HepG2 (cell line): ENCODE results near the gene TPI1. TPM values are rescaled to one million over a fixed set of nuclear protein-coding genes. Genes with fewer than 3 reads are reported as not detected.

ENCODE experiments used
- BRD4 ChIP-seq: sonication (generic); formaldehyde crosslinking; IDR thresholded peaks from 2 replicates; pipeline ENCODE4 v1.4.0; 2020; ENCODE audit warnings: missing genetic modification reagents
- ETS1 ChIP-seq: sonication (generic); formaldehyde crosslinking; IDR thresholded peaks from 2 replicates; pipeline ENCODE4 v1.4.0; 2020; ENCODE audit warnings: missing genetic modification reagents
- HNRNPL ChIP-seq: fragments of 200-400 bp; formaldehyde crosslinking; IDR thresholded peaks from 2 replicates; pipeline ENCODE4 v1.6.1; 2017; ENCODE audit warnings: mild to moderate bottlenecking, low read depth, low read length
- JUND ChIP-seq: sonication (generic); formaldehyde crosslinking; IDR thresholded peaks from 2 replicates; pipeline ENCODE4 v1.8.0; 2022; ENCODE audit warnings: mild to moderate bottlenecking, missing genetic modification reagents
- MYNN ChIP-seq: sonication (generic); formaldehyde crosslinking; IDR thresholded peaks from 2 replicates; pipeline ENCODE4 v1.4.0; 2020; ENCODE audit warnings: mild to moderate bottlenecking, low read depth, missing genetic modification reagents
- NFRKB ChIP-seq: fragments of 450-650 bp; IDR thresholded peaks from 2 replicates; pipeline ENCODE4 v1.6.1; 2017
- PAWR ChIP-seq: sonication (generic); formaldehyde crosslinking; IDR thresholded peaks from 2 replicates; pipeline ENCODE4 v1.4.0; 2020; ENCODE audit warnings: missing genetic modification reagents, mild to moderate bottlenecking, borderline replicate concordance
- PHB2 ChIP-seq: fragments of 450-650 bp; IDR thresholded peaks from 2 replicates; pipeline ENCODE4 v1.6.1; 2018; ENCODE audit not compliant: partially characterized antibody
- POLR2AphosphoS5 ChIP-seq: IDR thresholded peaks from 2 replicates; pipeline ENCODE4 v1.6.1; 2012; ENCODE audit warnings: low read depth, low read length
- RBFOX2 ChIP-seq: fragments of 200-400 bp; formaldehyde crosslinking; IDR thresholded peaks from 2 replicates; pipeline ENCODE4 v1.6.1; 2017; ENCODE audit warnings: low read depth, mild to moderate bottlenecking, low read length
- SIX4 ChIP-seq: sonication (generic); formaldehyde crosslinking; IDR thresholded peaks from 2 replicates; pipeline ENCODE4 v1.4.0; 2020; ENCODE audit warnings: missing genetic modification reagents
- SNAPC5 ChIP-seq: sonication (generic); formaldehyde crosslinking; IDR thresholded peaks from 2 replicates; pipeline ENCODE4 v1.8.1; 2023; ENCODE audit warnings: mild to moderate bottlenecking, missing genetic modification reagents, borderline replicate concordance
- ZBED4 ChIP-seq: sonication (generic); formaldehyde crosslinking; IDR thresholded peaks from 2 replicates; pipeline ENCODE4 v1.4.0; 2020; ENCODE audit warnings: missing genetic modification reagents, borderline replicate concordance
- ZNF253 ChIP-seq: sonication (generic); formaldehyde crosslinking; IDR thresholded peaks from 2 replicates; pipeline ENCODE4 v1.8.0; 2022; ENCODE audit warnings: mild to moderate bottlenecking, missing genetic modification reagents, borderline replicate concordance
- ZNF326 ChIP-seq: sonication (generic); formaldehyde crosslinking; IDR thresholded peaks from 2 replicates; pipeline ENCODE4 v1.4.0; 2020; ENCODE audit warnings: missing genetic modification reagents, borderline replicate concordance
- ZNF335 ChIP-seq: sonication (generic); formaldehyde crosslinking; IDR thresholded peaks from 2 replicates; pipeline ENCODE4 v1.4.0; 2020; ENCODE audit warnings: missing genetic modification reagents
- ZNF574 ChIP-seq: sonication (generic); formaldehyde crosslinking; IDR thresholded peaks from 2 replicates; pipeline ENCODE4 v1.4.0; 2020; ENCODE audit warnings: missing genetic modification reagents
- ZNF576 ChIP-seq: sonication (generic); formaldehyde crosslinking; IDR thresholded peaks from 2 replicates; pipeline ENCODE4 v1.4.0; 2020; ENCODE audit warnings: mild to moderate bottlenecking, missing genetic modification reagents
- ZNF644 ChIP-seq: IDR thresholded peaks from 2 replicates; pipeline ENCODE4 v1.6.1; 2016; ENCODE audit warnings: low read depth
- ZNF7 ChIP-seq: IDR thresholded peaks from 2 replicates; pipeline ENCODE4 v1.6.1; 2016; ENCODE audit warnings: missing biosample characterization, missing genetic modification reagents
- ZNF746 ChIP-seq: sonication (generic); formaldehyde crosslinking; IDR thresholded peaks from 2 replicates; pipeline ENCODE4 v1.8.0; 2022; ENCODE audit warnings: mild to moderate bottlenecking, missing genetic modification reagents
- ZSCAN9 ChIP-seq: IDR thresholded peaks from 2 replicates; pipeline ENCODE4 v1.6.1; 2016; ENCODE audit warnings: borderline replicate concordance
- polyA plus RNA-seq, 8 experiments: library from polyadenylated mRNA; depleted of rRNA in 3 of 8; stranded (reverse) in 7 of 8; unstranded in 1 of 8; fragments of >200 nt; fragmentation: Illumina TruSeq in 4 of 8; extraction: Trizol in 4 of 8; gene quantifications; 2 replicates each; pipeline versions ENCODE4 v1.2.1 to v1.2.3, GENCODE V29; 2011 to 2016; ENCODE audit warnings: low read depth in 4 of 8, missing spikeins in 1 of 8, mixed read lengths in 1 of 8; ENCODE audit not compliant: insufficient read depth in 1 of 8
- total RNA-seq, 5 experiments: library from RNA; depleted of rRNA; stranded (reverse); fragments of >200 nt; fragmentation: Illumina TruSeq; extraction: Trizol; gene quantifications; 2 replicates each; pipeline ENCODE4 v1.2.3, GENCODE V29; 2016; ENCODE audit warnings: low read depth in 1 of 5

TPI1 gene
- total and polyA plus RNA-seq, 2 of the 13 experiments (the other 11 are each of a cell fraction or from before 2014, with no cell fraction given) = 945 to 2,535 TPM

GRCh38 chr12:6871052-6871957 is 4.0 kb downstream of the TPI1 start (continued):
- TF ChIP-seq SNAPC5 (no peak), JUND (no peak), MYNN (no peak), ZNF576 (CRISPR knock-in tag) (no peak), RBFOX2 (peak; percentile 75), HNRNPL (peak; percentile 63; the same call in 1 of the 2 replicates), ZNF574 (CRISPR knock-in tag) (no peak), ZNF644 (CRISPR knock-in tag) (no peak), ZSCAN9 (CRISPR knock-in tag) (no peak), ZNF746 (CRISPR knock-in tag) (no peak), ZNF335 (CRISPR knock-in tag) (no peak), NFRKB (no peak), BRD4 (CRISPR knock-in tag) (no peak), PAWR (CRISPR knock-in tag) (no peak), ZBED4 (CRISPR knock-in tag) (no peak), ZNF7 (CRISPR knock-in tag) (no peak), SIX4 (no peak), PHB2 (no peak), POLR2AphosphoS5 (peak; percentile 75), ZNF253 (CRISPR knock-in tag) (no peak), ETS1 (CRISPR knock-in tag) (no peak), ZNF326 (CRISPR knock-in tag) (no peak; the same call in 1 of the 2 replicates)
